Measurements from ENCODE around the gene ATAD3A. TPM values are rescaled to one million over a fixed set of nuclear protein-coding genes. Genes with fewer than 3 reads are reported as not detected.

The ATAD3A gene
- total and polyA plus RNA-seq, 9 of the 15 experiments (the other 6 are each of a cell fraction or from before 2014, with no cell fraction given): 0.10 to 173 (median 36.7) TPM

- TF ChIP-seq CTBP1 (IDR thresholded peaks at IDR 0.05; ENCODE audit: borderline replicate concordance): peak; percentile 67; the same call in 1 of the 2 replicates
- peak in 1 of 2 experiments; percentile 67 for TF ChIP-seq AFF1 (IDR thresholded peaks at IDR 0.05; ENCODE audit: low read depth in 1 of 2, partially characterized antibody in 2 of 2)
- no peak for TF ChIP-seq DEAF1 (CRISPR knock-in tag; IDR thresholded peaks at IDR 0.05)
- TF ChIP-seq ZNF324 (CRISPR knock-in tag; IDR thresholded peaks at IDR 0.05): 0 out of 2 replicates have a peak, but pooled peaks have one; percentile 43
- TF ChIP-seq ZNF592 (IDR thresholded peaks at IDR 0.05): no peak; the same call in 1 of the 2 replicates
- no peak for TF ChIP-seq XRCC4 (IDR thresholded peaks at IDR 0.05; ENCODE audit: extremely low read depth, insufficient read depth, insufficient read length)
- no peak for TF ChIP-seq HMG20A (CRISPR knock-in tag; conservative IDR thresholded peaks at IDR 0.05)
- no peak for TF ChIP-seq ARHGAP35 (IDR thresholded peaks at IDR 0.05; ENCODE audit: partially characterized antibody)
- peak; percentile 100 for TF ChIP-seq ZBTB12 (CRISPR knock-in tag; IDR thresholded peaks at IDR 0.05)
- peak; percentile 89 for TF ChIP-seq MBD2 (IDR thresholded peaks at IDR 0.05; ENCODE audit: borderline replicate concordance, low read depth)
- TF ChIP-seq ZBTB2 (IDR thresholded peaks at IDR 0.05): peak; percentile 92
Measured at GRCh38 chr1:1574721-1575537, 63.0 kb downstream of the ATAD3A start, which contains the start of gene SSU72 (continued).

All from K562 (cell line).